Colonic mucosa (tissue), 4 donors: ENCODE measurements around the gene BOK. TPM values are rescaled to one million over a fixed set of nuclear protein-coding genes. Genes with fewer than 3 reads are reported as not detected.

Source experiments
- DNase-seq: peaks from one replicate; pipeline ENCODE4 v3.0.0-alpha.2; 2020
- H3K27ac ChIP-seq: fragments of 200-600 bp; one replicate; pipeline ENCODE4 v1.8.0; 2021
- H3K27me3 ChIP-seq: fragments of 200-600 bp; one replicate; pipeline ENCODE4 v1.8.0; 2021
- H3K36me3 ChIP-seq: fragments of 200-600 bp; one replicate; pipeline ENCODE4 v1.8.0; 2021
- H3K4me1 ChIP-seq: fragments of 200-600 bp; one replicate; pipeline ENCODE4 v1.8.0; 2021; ENCODE audit warnings: mild to moderate bottlenecking
- H3K4me3 ChIP-seq: fragments of 200-600 bp; one replicate; pipeline ENCODE4 v1.8.0; 2021
- H3K9ac ChIP-seq, 2 donors: one replicate each; pipeline ENCODE4 v1.7.0; 2013; ENCODE audit warnings: control low read depth in 2 of 2, low read depth in 2 of 2, low read length in 2 of 2
- H3K9me3 ChIP-seq: fragments of 200-600 bp; one replicate; pipeline ENCODE4 v1.8.0; 2021
- CTCF ChIP-seq: fragments of 200-600 bp; IDR thresholded peaks from one replicate; pipeline ENCODE4 v1.8.0; 2022; ENCODE audit warnings: antibody characterized with exemption, mild to moderate bottlenecking
- intact Hi-C: fragments of 100-400 bp; cut with DNase I; formaldehyde crosslinking; loops from one replicate; pipeline ENCODE4 v1.14.1; 2022
- total RNA-seq, 2 donors: library from RNA; stranded (reverse); fragmentation: NEBNext Ultra II Directional in 1 of 2; extraction: Animal tissue kit (Norgen Biotek cat#: 25700) in 1 of 2; gene quantifications; one replicate each; pipeline ENCODE4 v1.2.1, GENCODE V29; 2021
- donor health status: healthy.
- donor health status: DM: no; HTN: no; CAD: no.
- donor health status: DM: no; HTN: no; CAD: no.

Gene BOK
- total RNA-seq, 2 donors from 2014 or later: 8.3 to 14.1 TPM

GRCh38 chr2:241560883-241561474 lies 2.4 kb downstream of the BOK start:
- Histone ChIP-seq H3K27me3 (peaks cover 10% of the 10 kb centered on the region), H3K36me3 (no peaks in the 10 kb centered on the region), H3K4me1 (peaks cover 3% of the 10 kb centered on the region), H3K9ac (no peak overlapping the region), H3K9me3 (no peaks in the 10 kb centered on the region), H3K27ac (no peak overlapping the region), H3K4me3 (no peak overlapping the region)
- no peak for DNase-seq
- no peak for TF ChIP-seq CTCF
- intact Hi-C loops: no loop called here

- Histone ChIP-seq H3K9me3 (no peaks in the 10 kb centered on the region), H3K27ac (no peak overlapping the region), H3K27me3 (peaks cover 10% of the 10 kb centered on the region), H3K4me3 (no peak overlapping the region), H3K9ac (no peak overlapping the region), H3K4me1 (peaks cover 3% of the 10 kb centered on the region), H3K36me3 (no peaks in the 10 kb centered on the region)
- intact Hi-C loops: no loop called here
- DNase-seq: peak; percentile 46
- TF ChIP-seq CTCF: no peak
These were observed 3.3 kb downstream of the BOK start for GRCh38 chr2:241561832-241562231.

GRCh38 chr2:241562269-241562891 lies 3.8 kb downstream of the BOK start:
- Histone ChIP-seq H3K4me3 (no peak overlapping the region), H3K4me1 (peaks cover 3% of the 10 kb centered on the region), H3K9me3 (no peaks in the 10 kb centered on the region), H3K9ac (no peak overlapping the region), H3K27me3 (peaks cover 10% of the 10 kb centered on the region), H3K27ac (no peak overlapping the region), H3K36me3 (no peaks in the 10 kb centered on the region)
- TF ChIP-seq CTCF: no peak
- no peak for DNase-seq
- intact Hi-C loops: no loop called here

- H3K9ac ChIP-seq: no peak overlapping the region
- no peaks in the 10 kb centered on the region for H3K9me3 ChIP-seq
- no peak overlapping the region for H3K4me3 ChIP-seq
- no peaks in the 10 kb centered on the region for H3K36me3 ChIP-seq
- TF ChIP-seq CTCF: no peak
- intact Hi-C loops: no loop called here
- H3K27ac ChIP-seq: no peak overlapping the region
- peaks cover 3% of the 10 kb centered on the region for H3K4me1 ChIP-seq
- H3K27me3 ChIP-seq: peaks cover 10% of the 10 kb centered on the region
- DNase-seq: no peak
These were observed 4.5 kb downstream of the BOK start for GRCh38 chr2:241563031-241563507.

GRCh38 chr2:241563571-241563980 lies 5.0 kb downstream of the BOK start:
- TF ChIP-seq CTCF: no peak
- no peak for DNase-seq
- Histone ChIP-seq H3K4me3 (no peak overlapping the region), H3K27me3 (peaks cover 6% of the 10 kb centered on the region), H3K27ac (no peak overlapping the region), H3K4me1 (peaks cover 3% of the 10 kb centered on the region), H3K9ac (no peak overlapping the region), H3K36me3 (no peaks in the 10 kb centered on the region), H3K9me3 (no peaks in the 10 kb centered on the region)
- intact Hi-C loops: no loop called here
